Neutrophil (primary cell): ENCODE measurements around the gene ZC3H12A.
"Not testable (repeated sequence)": the region's sequence is repeated elsewhere in the genome, so short reads cannot be mapped to it uniquely, and the experiment has no call there.

Experiments
- H3K27ac ChIP-seq: fragments of 200-600 bp; sonication (generic); 2 replicates; pipeline ENCODE4 v1.5.1; 2016; ENCODE audit warnings: mild to moderate bottlenecking, moderate library complexity
- H3K27me3 ChIP-seq: fragments of 200-600 bp; sonication (generic); 2 replicates; pipeline ENCODE4 v1.6.0; 2016; ENCODE audit warnings: mild to moderate bottlenecking
- H3K36me3 ChIP-seq: fragments of 200-600 bp; sonication (generic); 2 replicates; pipeline ENCODE4 v1.5.1; 2017
- H3K4me1 ChIP-seq, 2 experiments: fragments of 200-600 bp in 1 of 2; sonication (generic) in 1 of 2; 1 replicate in 1 of 2; 2 replicates in 1 of 2; pipeline versions ENCODE4 v1.5.1 to v1.6.1; 2013 to 2016; ENCODE audit warnings: low read depth in 1 of 2, low read length in 1 of 2, mild to moderate bottlenecking in 1 of 2, moderate library complexity in 1 of 2; ENCODE audit not compliant: control insufficient read depth in 1 of 2, insufficient read depth in 1 of 2
- H3K4me3 ChIP-seq, 2 experiments: fragments of 200-600 bp in 1 of 2; sonication (generic) in 1 of 2; 1 replicate in 1 of 2; 2 replicates in 1 of 2; pipeline ENCODE4 v1.5.1; 2013 to 2016; ENCODE audit warnings: low read depth in 1 of 2, low read length in 1 of 2, mild to moderate bottlenecking in 1 of 2, moderate library complexity in 1 of 2
- H3K9me3 ChIP-seq: fragments of 200-600 bp; sonication (generic); 2 replicates; pipeline ENCODE4 v1.5.1; 2016
- TF ChIP-seq, protein P1 (sequence below): fragments of 200-600 bp; sonication (generic); IDR thresholded peaks from 2 replicates; pipeline ENCODE4 v1.5.1; 2016; ENCODE audit warnings: antibody characterized with exemption

ZC3H12A gene

DNA sequence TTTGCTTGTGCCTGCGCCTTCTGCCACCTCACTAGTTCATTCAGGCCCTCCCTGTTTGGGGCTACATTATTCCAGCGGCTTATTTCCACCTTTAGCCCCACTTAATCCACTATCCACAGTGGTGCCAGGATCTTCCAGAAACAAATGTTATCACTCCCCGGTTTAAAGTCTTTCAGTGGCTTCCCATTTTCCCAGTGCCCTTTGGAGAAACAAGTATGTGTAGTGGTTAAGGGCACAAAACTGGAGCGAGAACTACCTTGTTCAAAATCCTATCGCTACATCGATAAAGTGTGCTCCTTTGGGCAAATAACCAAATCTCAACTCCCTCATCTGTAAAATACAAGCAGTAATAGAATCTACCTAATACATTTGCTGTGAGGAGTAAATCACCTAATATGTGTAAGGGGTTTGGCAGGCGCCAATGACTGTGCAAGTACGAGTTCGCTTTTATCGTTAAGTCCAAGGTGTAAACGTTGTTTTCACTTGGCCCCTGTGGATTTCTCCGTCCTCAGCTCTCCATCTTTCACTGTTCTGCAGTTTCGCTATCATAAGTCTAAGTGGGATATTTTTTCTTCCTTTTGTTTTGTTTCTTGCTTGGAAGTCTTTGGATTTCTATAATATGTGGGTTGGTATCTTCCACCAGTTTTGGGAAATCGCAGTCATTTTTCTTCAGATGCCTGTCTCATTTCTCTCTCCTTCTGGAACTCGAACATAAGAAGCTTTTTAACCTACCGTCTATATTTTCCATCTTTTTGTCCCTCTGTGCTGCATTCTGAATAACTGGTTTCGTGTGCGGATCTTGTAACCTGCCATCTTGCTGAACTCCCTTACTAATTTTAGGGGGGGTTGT is 41.0 kb downstream of the ZC3H12A start:
- H3K36me3 ChIP-seq, result peaks cover 16% of the 10 kb centered on the region
- H3K4me1 ChIP-seq, result peaks cover 18 to 19% of the 10 kb centered on the region in 2 experiments
- TF ChIP-seq, protein P1, sequence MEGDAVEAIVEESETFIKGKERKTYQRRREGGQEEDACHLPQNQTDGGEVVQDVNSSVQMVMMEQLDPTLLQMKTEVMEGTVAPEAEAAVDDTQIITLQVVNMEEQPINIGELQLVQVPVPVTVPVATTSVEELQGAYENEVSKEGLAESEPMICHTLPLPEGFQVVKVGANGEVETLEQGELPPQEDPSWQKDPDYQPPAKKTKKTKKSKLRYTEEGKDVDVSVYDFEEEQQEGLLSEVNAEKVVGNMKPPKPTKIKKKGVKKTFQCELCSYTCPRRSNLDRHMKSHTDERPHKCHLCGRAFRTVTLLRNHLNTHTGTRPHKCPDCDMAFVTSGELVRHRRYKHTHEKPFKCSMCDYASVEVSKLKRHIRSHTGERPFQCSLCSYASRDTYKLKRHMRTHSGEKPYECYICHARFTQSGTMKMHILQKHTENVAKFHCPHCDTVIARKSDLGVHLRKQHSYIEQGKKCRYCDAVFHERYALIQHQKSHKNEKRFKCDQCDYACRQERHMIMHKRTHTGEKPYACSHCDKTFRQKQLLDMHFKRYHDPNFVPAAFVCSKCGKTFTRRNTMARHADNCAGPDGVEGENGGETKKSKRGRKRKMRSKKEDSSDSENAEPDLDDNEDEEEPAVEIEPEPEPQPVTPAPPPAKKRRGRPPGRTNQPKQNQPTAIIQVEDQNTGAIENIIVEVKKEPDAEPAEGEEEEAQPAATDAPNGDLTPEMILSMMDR, result no peak
- H3K27ac ChIP-seq, result peak overlapping the region; percentile 89
- no peaks in the 10 kb centered on the region for H3K27me3 ChIP-seq
- no peaks in the 10 kb centered on the region for H3K9me3 ChIP-seq
- peak overlapping the region; percentile 77 to 86 for H3K4me3 ChIP-seq

DNA sequence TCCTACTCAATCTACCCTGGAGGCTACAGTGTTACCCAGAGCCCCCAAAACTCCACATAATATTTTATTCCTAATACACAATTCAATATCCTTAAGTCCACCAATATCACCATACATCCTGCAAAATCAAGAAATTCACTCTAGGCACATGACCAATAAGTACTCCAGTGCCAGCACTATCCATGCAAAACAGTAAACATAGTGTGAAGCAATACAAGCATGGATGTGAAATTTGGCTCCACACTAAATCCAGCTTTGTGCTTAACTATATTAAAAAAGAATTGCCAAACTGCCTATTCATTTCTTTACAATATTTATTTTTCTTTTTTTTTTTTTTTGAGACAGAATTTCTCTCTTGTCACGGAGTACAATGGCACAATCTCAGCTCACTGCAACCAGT is 43.2 kb downstream of the ZC3H12A start:
- Histone ChIP-seq H3K9me3 (no peaks in the 10 kb centered on the region), H3K27ac (no peak overlapping the region), H3K36me3 (peaks cover 2% of the 10 kb centered on the region), H3K4me3 (no peak overlapping the region), H3K4me1 (peaks cover 18 to 19% of the 10 kb centered on the region in 2 experiments), H3K27me3 (no peaks in the 10 kb centered on the region)
- TF ChIP-seq, protein P1, result no peak

DNA sequence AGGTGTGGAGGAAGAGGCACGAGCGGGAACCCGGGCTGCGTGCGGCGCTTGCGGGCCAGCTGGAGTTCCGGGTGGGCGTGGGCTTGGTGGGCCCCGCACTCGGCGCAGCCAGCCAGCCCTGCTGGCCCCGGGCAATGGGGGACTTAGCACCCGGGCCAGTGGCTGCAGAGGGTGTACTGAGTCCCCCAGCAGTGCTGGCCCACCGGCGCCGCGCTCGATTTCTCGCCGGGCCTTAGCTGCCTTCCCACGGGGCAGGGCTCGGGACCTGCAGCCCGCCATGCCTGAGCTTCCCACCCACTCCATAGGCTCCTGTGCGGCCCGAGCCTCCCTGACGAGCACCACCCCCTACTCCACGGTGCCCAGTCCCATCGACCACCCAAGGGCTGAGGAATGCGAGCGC is 43.9 kb downstream of the ZC3H12A start:
- not testable (repeated sequence) for H3K27me3 ChIP-seq

DNA sequence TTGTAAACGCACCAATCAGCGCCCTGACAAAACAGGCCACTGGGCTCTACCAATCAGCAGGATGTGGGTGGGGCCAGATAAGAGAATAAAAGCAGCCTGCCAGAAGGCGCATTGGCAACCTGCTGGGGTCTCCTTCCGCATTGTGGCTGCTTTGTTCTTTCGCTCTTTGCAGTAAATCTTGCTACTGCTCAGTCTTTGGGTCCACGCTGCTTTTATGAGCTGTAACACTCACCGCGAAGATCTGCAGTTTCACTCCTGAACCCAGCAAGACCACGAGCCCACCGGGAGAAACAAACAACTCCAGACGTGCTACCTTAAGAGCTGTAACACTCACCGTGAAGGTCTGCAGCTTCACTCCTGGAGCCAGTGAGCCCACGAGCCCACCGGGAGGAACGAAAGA is 44.5 kb downstream of the ZC3H12A start:
- not testable (repeated sequence) for H3K4me3 ChIP-seq, H3K9me3 ChIP-seq, H3K27me3 ChIP-seq, H3K27ac ChIP-seq, H3K4me1 ChIP-seq, H3K36me3 ChIP-seq

More for the DNA sequence above, 43.9 kb downstream of the ZC3H12A start:
- peaks cover 15 to 16% of the 10 kb centered on the region in 2 experiments for H3K4me1 ChIP-seq
- not testable (repeated sequence) for H3K36me3 ChIP-seq, H3K27ac ChIP-seq, H3K4me3 ChIP-seq, H3K9me3 ChIP-seq

DNA sequence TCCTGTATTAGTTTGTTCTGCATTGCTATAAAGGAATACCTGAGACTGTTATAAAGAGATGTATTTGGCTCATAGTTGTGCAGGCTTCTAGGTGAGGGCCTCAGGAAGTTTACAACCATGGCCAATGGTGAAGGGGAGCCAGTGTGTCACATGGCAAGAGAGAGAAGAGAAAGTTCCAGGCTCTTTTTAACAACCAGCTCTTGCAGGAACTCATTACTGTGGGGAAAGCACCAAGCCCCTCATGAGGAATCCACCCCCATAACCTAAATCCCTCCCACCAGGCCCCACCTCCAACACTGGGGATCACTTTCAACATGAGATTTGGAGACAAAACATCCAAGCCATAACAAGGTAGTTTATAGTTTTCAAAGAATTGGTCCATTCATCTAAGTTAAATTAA is 45.2 kb downstream of the ZC3H12A start:
- H3K36me3 ChIP-seq, result no peaks in the 10 kb centered on the region
- H3K27me3 ChIP-seq, result no peaks in the 10 kb centered on the region
- no peaks in the 10 kb centered on the region for H3K9me3 ChIP-seq
- no peak overlapping the region for H3K4me3 ChIP-seq
- H3K4me1 ChIP-seq, result peaks cover 7 to 8% of the 10 kb centered on the region in 2 experiments
- TF ChIP-seq, protein P1, result no peak
- no peak overlapping the region for H3K27ac ChIP-seq

DNA sequence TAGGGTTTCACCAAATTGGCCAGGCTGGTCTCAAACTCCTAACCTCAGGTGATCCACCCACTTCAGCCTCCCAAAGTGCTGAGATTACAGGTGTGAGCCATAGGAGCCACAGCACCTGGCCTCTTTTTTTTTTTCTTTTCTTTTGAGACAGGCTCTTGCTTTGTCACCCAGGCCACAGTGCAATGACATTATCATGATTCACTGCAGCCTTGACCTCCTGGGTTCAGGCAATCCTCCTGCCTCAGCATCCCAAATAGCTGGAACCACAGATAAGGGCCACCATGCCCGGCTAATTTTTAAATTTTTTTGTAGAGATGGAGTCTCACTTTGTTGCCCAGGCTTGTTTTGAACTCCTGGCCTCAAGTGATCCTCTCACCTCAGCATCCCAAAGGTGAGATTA is 55.5 kb downstream of the ZC3H12A start:
- not testable (repeated sequence) for H3K4me1 ChIP-seq, H3K27me3 ChIP-seq

DNA sequence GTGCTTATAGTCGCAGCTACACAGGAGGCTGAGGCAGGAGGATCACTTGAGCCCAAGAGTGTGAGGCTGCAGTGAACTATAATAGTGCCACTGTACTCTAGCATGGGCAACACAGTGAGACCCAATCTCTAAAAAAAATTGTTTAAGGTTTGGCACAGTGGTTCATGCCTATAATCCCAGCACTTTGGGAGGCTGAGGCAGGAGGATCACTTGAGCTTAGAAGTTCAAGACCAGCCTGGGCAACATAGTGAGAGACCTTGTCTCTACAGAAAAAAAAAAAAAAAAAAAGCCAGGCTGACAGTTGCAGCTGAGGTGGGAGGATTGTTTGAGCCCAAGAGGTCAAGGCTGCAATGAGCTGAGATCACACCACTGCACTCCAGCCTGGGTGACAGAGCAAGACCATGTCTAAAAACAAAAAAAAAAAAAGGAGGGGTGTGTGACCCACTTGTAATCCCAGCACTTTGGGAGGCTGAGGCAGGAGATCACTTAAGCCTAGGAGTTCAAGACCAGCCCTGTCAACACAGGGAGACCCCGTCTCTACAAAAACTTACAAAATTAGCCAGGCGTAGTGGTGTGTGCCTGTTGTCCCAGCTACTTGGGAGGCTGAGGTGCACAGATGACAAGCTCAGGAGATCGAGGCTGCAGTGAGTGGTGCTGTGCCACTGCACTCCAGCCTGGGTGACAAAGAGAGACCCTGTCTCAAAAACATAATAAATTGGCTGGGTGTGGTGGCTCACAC is 58.2 kb downstream of the ZC3H12A start:
- H3K27me3 ChIP-seq, H3K27ac ChIP-seq, H3K9me3 ChIP-seq, H3K4me1 ChIP-seq, H3K4me3 ChIP-seq: not testable (repeated sequence)
- peaks cover 25% of the 10 kb centered on the region for H3K36me3 ChIP-seq

More for the DNA sequence above, 55.5 kb downstream of the ZC3H12A start:
- H3K9me3 ChIP-seq, H3K36me3 ChIP-seq, H3K4me3 ChIP-seq, H3K27ac ChIP-seq: not testable (repeated sequence)
